Liver (tissue), 9 donors: ENCODE results near the gene DYNC1I2. TPM values are rescaled to one million over a fixed set of nuclear protein-coding genes. Genes with fewer than 3 reads are reported as not detected.

ENCODE experiments used
- DNase-seq: peaks from one replicate; pipeline ENCODE4 v3.0.0-alpha.2; 2017; ENCODE audit warnings: low spot score
- H3K27ac ChIP-seq, 2 donors: one replicate each; pipeline ENCODE4 v1.7.0; 2013; ENCODE audit warnings: inconsistent platforms in 2 of 2, low read length in 2 of 2, control low read depth in 1 of 2, low read depth in 1 of 2, mild to moderate bottlenecking in 1 of 2
- H3K27me3 ChIP-seq, 4 donors: one replicate each; pipeline versions ENCODE4 v1.6.1 to v1.7.0; 2013; ENCODE audit warnings: low read length in 3 of 4, inconsistent platforms in 1 of 4, mild to moderate bottlenecking in 1 of 4, moderate library complexity in 1 of 4; ENCODE audit not compliant: control insufficient read depth in 4 of 4, insufficient read depth in 4 of 4
- H3K36me3 ChIP-seq, 4 donors: one replicate each; pipeline versions ENCODE4 v1.6.1 to v1.7.0; 2013; ENCODE audit warnings: low read length in 3 of 4, mild to moderate bottlenecking in 3 of 4, low read depth in 1 of 4, moderate library complexity in 1 of 4; ENCODE audit not compliant: control insufficient read depth in 4 of 4, insufficient read depth in 3 of 4
- H3K4me1 ChIP-seq, 4 donors: one replicate each; pipeline versions ENCODE4 v1.6.1 to v1.7.0; 2013; ENCODE audit warnings: low read length in 3 of 4, mild to moderate bottlenecking in 3 of 4, moderate library complexity in 1 of 4; ENCODE audit not compliant: control insufficient read depth in 4 of 4, insufficient read depth in 4 of 4
- H3K4me3 ChIP-seq, 3 donors: one replicate each; pipeline versions ENCODE4 v1.6.1 to v1.7.0; 2013; ENCODE audit warnings: low read length in 3 of 3, control low read depth in 1 of 3, low read depth in 1 of 3, mild to moderate bottlenecking in 1 of 3
- H3K9ac ChIP-seq, 2 donors: one replicate each; pipeline ENCODE4 v1.7.0; 2013; ENCODE audit warnings: low read length in 2 of 2, mild to moderate bottlenecking in 2 of 2, moderate library complexity in 2 of 2, control low read depth in 1 of 2, low read depth in 1 of 2
- H3K9me3 ChIP-seq, 4 donors: one replicate each; pipeline versions ENCODE4 v1.6.1 to v1.7.0; 2013; ENCODE audit warnings: low read length in 3 of 4; ENCODE audit not compliant: control insufficient read depth in 4 of 4
- EGR1 ChIP-seq, 2 donors: IDR thresholded peaks; 2 replicates each; pipeline ENCODE4 v1.6.1; 2016 to 2018; ENCODE audit warnings: antibody characterized with exemption in 2 of 2, low read depth in 2 of 2
- FOXA1 ChIP-seq: IDR thresholded peaks from 2 replicates; pipeline ENCODE4 v1.6.1; 2016; ENCODE audit warnings: antibody characterized with exemption
- FOXA2 ChIP-seq: IDR thresholded peaks from 2 replicates; pipeline ENCODE4 v1.6.1; 2016; ENCODE audit warnings: antibody characterized with exemption
- GABPA ChIP-seq, 2 donors: IDR thresholded peaks in 1 of 2; conservative IDR thresholded peaks in 1 of 2; 2 replicates each; pipeline ENCODE4 v1.6.1; 2016; ENCODE audit warnings: antibody characterized with exemption in 2 of 2, mild to moderate bottlenecking in 1 of 2, moderate library complexity in 1 of 2
- HNF4A ChIP-seq, 2 donors: conservative IDR thresholded peaks; 2 replicates each; pipeline ENCODE4 v1.6.1; 2016; ENCODE audit warnings: antibody characterized with exemption in 2 of 2, mild to moderate bottlenecking in 2 of 2
- HNF4G ChIP-seq: IDR thresholded peaks from 2 replicates; pipeline ENCODE4 v1.6.1; 2016; ENCODE audit warnings: antibody characterized with exemption
- JUND ChIP-seq, 2 donors: IDR thresholded peaks; 2 replicates each; pipeline ENCODE4 v1.6.1; 2016; ENCODE audit warnings: antibody characterized with exemption in 2 of 2
- NR2F2 ChIP-seq: IDR thresholded peaks from 2 replicates; pipeline ENCODE4 v1.6.1; 2016; ENCODE audit warnings: antibody characterized with exemption
- RAD21 ChIP-seq, 2 donors: IDR thresholded peaks; 2 replicates each; pipeline ENCODE4 v1.6.1; 2016; ENCODE audit warnings: antibody characterized with exemption in 2 of 2, mild to moderate bottlenecking in 2 of 2
- SP1 ChIP-seq: IDR thresholded peaks from 2 replicates; pipeline ENCODE4 v1.6.1; 2018; ENCODE audit warnings: antibody characterized with exemption, mild to moderate bottlenecking
- TAF1 ChIP-seq: conservative IDR thresholded peaks from 2 replicates; pipeline ENCODE4 v1.6.1; 2016; ENCODE audit warnings: antibody characterized with exemption, mild to moderate bottlenecking
- YY1 ChIP-seq: IDR thresholded peaks from 2 replicates; pipeline ENCODE4 v1.6.1; 2016; ENCODE audit warnings: antibody characterized with exemption, mild to moderate bottlenecking
- WGBS: extraction: QIAGEN DNeasy Blood & Tissue Kit; methylation state at CpG from one replicate; pipeline ENCODE4 v1.1.7; 2013; 5-methylcytosine and 5-hydroxymethylcytosine counted together
- polyA plus RNA-seq, 2 donors: library from polyadenylated mRNA; stranded (reverse) in 1 of 2; unstranded in 1 of 2; fragments of 200-250 nt in 1 of 2; fragments of >200 nt in 1 of 2; fragmentation: Nextera tagmentation in 1 of 2; extraction: Ambion mirVana in 1 of 2; gene quantifications; one replicate each; pipeline versions ENCODE4 v1.2.1 to v1.2.3, GENCODE V29; 2013 to 2015
- total RNA-seq, 2 donors: library from RNA; depleted of rRNA; stranded (reverse); fragments of >200 nt; gene quantifications; one replicate each; pipeline ENCODE4 v1.2.3, GENCODE V29; 2014
- TF ChIP-seq, protein P1 (sequence below): IDR thresholded peaks from 2 replicates; pipeline ENCODE4 v1.6.1; 2016; ENCODE audit warnings: antibody characterized with exemption
- TF ChIP-seq, protein P2 (sequence below): IDR thresholded peaks from 2 replicates; pipeline ENCODE4 v1.6.1; 2016; ENCODE audit warnings: antibody characterized with exemption
- TF ChIP-seq, protein P3 (sequence below): IDR thresholded peaks from 2 replicates; pipeline ENCODE4 v1.6.1; 2016; ENCODE audit warnings: antibody characterized with exemption, mild to moderate bottlenecking
- TF ChIP-seq, protein P4 (sequence below): fragments of 150-350 bp; IDR thresholded peaks from 2 replicates; pipeline ENCODE4 v1.5.1; 2017; ENCODE audit warnings: improper control_type of control experiment, low read depth, low read length; ENCODE audit not compliant: missing input control
- donor health status: healthy.
- donor health status: healthy.
- donor health status: healthy.
- donor health status: healthy.
- donor health status: healthy.

The DYNC1I2 gene
- total and polyA plus RNA-seq, 4 donors = 20.4 to 45.2 (median 28.1) TPM

DNA sequence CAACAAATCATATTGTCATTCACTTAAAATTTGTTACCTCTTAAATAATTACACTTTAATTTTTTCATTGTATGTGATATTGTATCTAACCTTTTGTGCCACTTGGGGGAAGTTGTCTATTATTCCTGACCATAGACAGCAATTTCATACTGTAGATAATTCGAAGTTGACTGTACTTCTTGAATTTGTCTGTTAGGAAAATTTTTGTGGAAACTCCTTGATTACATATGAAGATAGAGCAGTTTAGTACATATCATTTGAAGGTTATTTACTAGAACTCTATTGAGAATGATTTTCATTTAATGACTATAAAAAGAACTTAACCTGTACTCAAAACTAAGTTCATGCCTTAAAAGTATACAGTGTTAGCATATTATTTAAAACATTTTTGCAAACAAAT lies 5.1 kb downstream of the DYNC1I2 start (continued):
- TF ChIP-seq, protein P1, sequence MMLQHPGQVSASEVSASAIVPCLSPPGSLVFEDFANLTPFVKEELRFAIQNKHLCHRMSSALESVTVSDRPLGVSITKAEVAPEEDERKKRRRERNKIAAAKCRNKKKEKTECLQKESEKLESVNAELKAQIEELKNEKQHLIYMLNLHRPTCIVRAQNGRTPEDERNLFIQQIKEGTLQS = no peak
- TF ChIP-seq YY1 = no peak

DNA sequence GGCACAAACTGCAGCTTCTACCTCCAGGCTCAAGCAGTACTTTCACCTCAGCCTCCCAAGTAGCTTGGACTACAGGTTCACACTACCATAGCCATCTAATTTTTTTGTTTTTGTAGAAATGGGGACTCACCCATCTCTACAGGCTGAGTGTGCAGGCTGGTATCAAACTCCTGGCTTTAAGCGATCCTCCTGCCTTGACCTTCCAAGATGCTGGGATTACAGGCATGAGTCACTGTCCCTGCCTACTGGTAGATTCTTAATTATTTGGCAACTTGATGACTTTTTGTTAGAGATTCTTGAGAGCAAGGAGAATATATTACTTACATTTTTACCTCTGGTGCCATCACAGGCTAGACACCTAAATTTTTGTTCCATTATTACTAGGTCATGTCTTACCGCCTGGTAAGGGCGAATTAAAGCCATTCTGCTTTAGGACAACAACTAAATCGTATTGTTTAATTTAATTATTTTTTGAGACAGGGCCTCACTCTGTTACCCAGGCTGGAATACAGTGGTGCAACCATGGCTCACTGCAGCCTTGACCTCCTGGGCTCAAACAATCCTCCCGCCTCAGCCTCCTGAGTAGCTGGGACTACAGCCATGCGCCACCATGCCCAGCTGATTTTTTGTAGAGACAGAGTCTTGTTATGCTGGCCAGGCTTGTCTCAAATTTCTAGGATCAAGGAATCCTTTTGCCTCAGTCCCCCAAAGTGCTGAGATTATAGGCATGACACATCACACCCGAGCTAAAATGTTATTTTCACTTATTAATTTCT lies 15.7 kb downstream of the DYNC1I2 start:
- Histone ChIP-seq H3K36me3 (peaks cover 0 to 3% (median under 1%) of the 10 kb centered on the region in 4 donors), H3K4me1 (peaks cover 0 to 4% (median 0%) of the 10 kb centered on the region in 4 donors), H3K4me3 (no peak overlapping the region), H3K27me3 (no peaks in the 10 kb centered on the region), H3K9ac (no peak overlapping the region), H3K27ac (no peak overlapping the region), H3K9me3 (no peaks in the 10 kb centered on the region)
- no peak for TF ChIP-seq GABPA (IDR thresholded peaks at IDR 0.05 in 1 of 2, conservative IDR thresholded peaks at IDR 0.05 in 1 of 2)
- no peak for TF ChIP-seq NR2F2
- TF ChIP-seq JUND (IDR thresholded peaks at IDR 0.05) = no peak
- no peak for TF ChIP-seq EGR1 (IDR thresholded peaks at IDR 0.05; ENCODE audit: low read depth in 2 of 2)
- TF ChIP-seq HNF4A (conservative IDR thresholded peaks at IDR 0.05) = no peak
- no peak for TF ChIP-seq FOXA1
- TF ChIP-seq, protein P2, sequence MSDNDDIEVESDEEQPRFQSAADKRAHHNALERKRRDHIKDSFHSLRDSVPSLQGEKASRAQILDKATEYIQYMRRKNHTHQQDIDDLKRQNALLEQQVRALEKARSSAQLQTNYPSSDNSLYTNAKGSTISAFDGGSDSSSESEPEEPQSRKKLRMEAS = no peak
- no peak for TF ChIP-seq HNF4G
- TF ChIP-seq, protein P3, sequence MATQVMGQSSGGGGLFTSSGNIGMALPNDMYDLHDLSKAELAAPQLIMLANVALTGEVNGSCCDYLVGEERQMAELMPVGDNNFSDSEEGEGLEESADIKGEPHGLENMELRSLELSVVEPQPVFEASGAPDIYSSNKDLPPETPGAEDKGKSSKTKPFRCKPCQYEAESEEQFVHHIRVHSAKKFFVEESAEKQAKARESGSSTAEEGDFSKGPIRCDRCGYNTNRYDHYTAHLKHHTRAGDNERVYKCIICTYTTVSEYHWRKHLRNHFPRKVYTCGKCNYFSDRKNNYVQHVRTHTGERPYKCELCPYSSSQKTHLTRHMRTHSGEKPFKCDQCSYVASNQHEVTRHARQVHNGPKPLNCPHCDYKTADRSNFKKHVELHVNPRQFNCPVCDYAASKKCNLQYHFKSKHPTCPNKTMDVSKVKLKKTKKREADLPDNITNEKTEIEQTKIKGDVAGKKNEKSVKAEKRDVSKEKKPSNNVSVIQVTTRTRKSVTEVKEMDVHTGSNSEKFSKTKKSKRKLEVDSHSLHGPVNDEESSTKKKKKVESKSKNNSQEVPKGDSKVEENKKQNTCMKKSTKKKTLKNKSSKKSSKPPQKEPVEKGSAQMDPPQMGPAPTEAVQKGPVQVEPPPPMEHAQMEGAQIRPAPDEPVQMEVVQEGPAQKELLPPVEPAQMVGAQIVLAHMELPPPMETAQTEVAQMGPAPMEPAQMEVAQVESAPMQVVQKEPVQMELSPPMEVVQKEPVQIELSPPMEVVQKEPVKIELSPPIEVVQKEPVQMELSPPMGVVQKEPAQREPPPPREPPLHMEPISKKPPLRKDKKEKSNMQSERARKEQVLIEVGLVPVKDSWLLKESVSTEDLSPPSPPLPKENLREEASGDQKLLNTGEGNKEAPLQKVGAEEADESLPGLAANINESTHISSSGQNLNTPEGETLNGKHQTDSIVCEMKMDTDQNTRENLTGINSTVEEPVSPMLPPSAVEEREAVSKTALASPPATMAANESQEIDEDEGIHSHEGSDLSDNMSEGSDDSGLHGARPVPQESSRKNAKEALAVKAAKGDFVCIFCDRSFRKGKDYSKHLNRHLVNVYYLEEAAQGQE = no peak
- no peak for TF ChIP-seq TAF1
- TF ChIP-seq RAD21 (IDR thresholded peaks at IDR 0.05) = no peak
- no peak for TF ChIP-seq YY1
- TF ChIP-seq, protein P1 = no peak
- WGBS = 91% methylated on average over 7 of the region's 7 CpGs
- no peak for DNase-seq

DNA sequence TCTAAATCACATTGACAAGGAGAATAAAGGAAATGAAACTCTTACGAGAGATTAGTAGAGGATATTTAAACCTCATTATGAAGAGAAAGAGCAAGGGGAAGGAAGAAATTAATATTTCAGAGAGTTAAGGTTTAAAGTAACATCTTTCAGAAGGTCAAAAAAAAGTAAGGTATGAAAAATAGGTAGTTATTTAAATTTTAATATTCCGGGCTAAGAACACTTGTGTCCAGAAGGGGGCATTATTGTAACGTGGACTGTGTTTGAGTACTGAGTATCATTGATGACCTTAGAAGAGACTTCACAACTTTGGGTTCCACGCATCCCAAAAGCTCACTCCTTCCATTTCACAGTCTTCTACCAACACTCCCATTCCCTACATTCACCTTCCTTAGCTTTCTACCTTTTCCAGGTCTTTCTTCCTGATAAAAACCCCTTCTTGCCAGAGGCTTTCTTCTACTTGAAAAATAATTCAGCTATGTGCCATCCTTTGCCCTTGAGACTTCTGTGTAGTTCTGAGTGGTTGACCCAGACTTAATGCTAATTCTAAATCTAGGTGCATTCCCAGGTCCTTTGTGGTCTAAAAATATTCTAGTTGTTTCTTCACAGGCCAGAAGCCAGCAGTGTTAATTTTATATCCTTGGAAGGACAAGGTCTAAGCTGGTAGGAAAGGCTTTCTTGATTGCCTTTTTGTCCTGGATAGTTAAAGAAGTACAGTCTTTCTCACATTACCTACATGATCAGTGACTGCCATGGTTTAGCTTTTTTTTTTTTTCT lies 16.5 kb downstream of the DYNC1I2 start:
- H3K9ac ChIP-seq = no peak overlapping the region
- no peak overlapping the region for H3K4me3 ChIP-seq
- DNase-seq = no peak
- WGBS = 61% methylated on average over 4 of the region's 4 CpGs
- no peak overlapping the region for H3K27ac ChIP-seq
- H3K4me1 ChIP-seq = peaks cover 0 to 4% (median 0%) of the 10 kb centered on the region in 4 donors
- TF ChIP-seq RAD21 (IDR thresholded peaks at IDR 0.05) (peak; percentile 76), TAF1 (no peak), GABPA (IDR thresholded peaks at IDR 0.05 in 1 of 2, conservative IDR thresholded peaks at IDR 0.05 in 1 of 2) (no peak), HNF4G (no peak), EGR1 (IDR thresholded peaks at IDR 0.05; ENCODE audit: low read depth in 2 of 2) (no peak), FOXA2 (no peak), YY1 (no peak), SP1 (no peak)
- TF ChIP-seq, protein P1 = no peak
- TF ChIP-seq, protein P4, sequence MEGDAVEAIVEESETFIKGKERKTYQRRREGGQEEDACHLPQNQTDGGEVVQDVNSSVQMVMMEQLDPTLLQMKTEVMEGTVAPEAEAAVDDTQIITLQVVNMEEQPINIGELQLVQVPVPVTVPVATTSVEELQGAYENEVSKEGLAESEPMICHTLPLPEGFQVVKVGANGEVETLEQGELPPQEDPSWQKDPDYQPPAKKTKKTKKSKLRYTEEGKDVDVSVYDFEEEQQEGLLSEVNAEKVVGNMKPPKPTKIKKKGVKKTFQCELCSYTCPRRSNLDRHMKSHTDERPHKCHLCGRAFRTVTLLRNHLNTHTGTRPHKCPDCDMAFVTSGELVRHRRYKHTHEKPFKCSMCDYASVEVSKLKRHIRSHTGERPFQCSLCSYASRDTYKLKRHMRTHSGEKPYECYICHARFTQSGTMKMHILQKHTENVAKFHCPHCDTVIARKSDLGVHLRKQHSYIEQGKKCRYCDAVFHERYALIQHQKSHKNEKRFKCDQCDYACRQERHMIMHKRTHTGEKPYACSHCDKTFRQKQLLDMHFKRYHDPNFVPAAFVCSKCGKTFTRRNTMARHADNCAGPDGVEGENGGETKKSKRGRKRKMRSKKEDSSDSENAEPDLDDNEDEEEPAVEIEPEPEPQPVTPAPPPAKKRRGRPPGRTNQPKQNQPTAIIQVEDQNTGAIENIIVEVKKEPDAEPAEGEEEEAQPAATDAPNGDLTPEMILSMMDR = peak; percentile 31
- TF ChIP-seq, protein P2 = no peak
- peaks cover 0 to 3% (median 0%) of the 10 kb centered on the region in 4 donors for H3K36me3 ChIP-seq
- no peaks in the 10 kb centered on the region for H3K27me3 ChIP-seq
- no peaks in the 10 kb centered on the region for H3K9me3 ChIP-seq
